ENCODE results near the gene VHLL. TPM values are rescaled to one million over a fixed set of nuclear protein-coding genes. Genes with fewer than 3 reads are reported as not detected.
"Not testable (repeated sequence)": the region's sequence is repeated elsewhere in the genome, so short reads cannot be mapped to it uniquely, and the experiment has no call there.

Gene VHLL
- total RNA-seq (2014; rRNA removed; shearing (Covaris generic)) = not detected in 2 replicates

- DNase-seq (ENCODE audit: low spot score) = no peak
These were observed at the start of gene VHLL for GRCh38 chr1:156298852-156299357. VHLL (minus strand) TSS chr1:156299307; CDS start chr1:156299189, 118 bp downstream.

- no peak for DNase-seq (ENCODE audit: low spot score)
These were observed 48.2 kb upstream of the VHLL start for GRCh38 chr1:156347331-156347730.

- DNase-seq (ENCODE audit: low spot score) = no peak
These were observed 47.5 kb upstream of the VHLL start for GRCh38 chr1:156346636-156347035.

- DNase-seq (ENCODE audit: low spot score) = not testable (repeated sequence)
These were observed 46.9 kb upstream of the VHLL start for GRCh38 chr1:156346035-156346434.

- no peak for DNase-seq (ENCODE audit: low spot score)
These were observed 45.3 kb upstream of the VHLL start for GRCh38 chr1:156344409-156344808.

GRCh38 chr1:156342166-156342955 lies 43.3 kb upstream of the VHLL start:
- no peak for DNase-seq (ENCODE audit: low spot score)

- peak; percentile 100 for DNase-seq (ENCODE audit: low spot score)
These were observed 39.3 kb upstream of the VHLL start, which contains the start of the genes CCT3 and TSACC for GRCh38 chr1:156338180-156338976. CCT3 (minus strand) TSS chr1:156338292; CDS start chr1:156338184, 108 bp downstream. TSACC (plus strand) TSS chr1:156338526; CDS start chr1:156339758, 1,232 bp downstream.

- no peak for DNase-seq (ENCODE audit: low spot score)
These were observed 38.7 kb upstream of the VHLL start for GRCh38 chr1:156337888-156338179.

- DNase-seq (ENCODE audit: low spot score) = no peak
These were observed 38.2 kb upstream of the VHLL start for GRCh38 chr1:156337052-156337887.

GRCh38 chr1:156336242-156336641 lies 37.1 kb upstream of the VHLL start:
- no peak for DNase-seq (ENCODE audit: low spot score)

- DNase-seq (ENCODE audit: low spot score) = not testable (repeated sequence)
These were observed 24.1 kb upstream of the VHLL start for GRCh38 chr1:156323179-156323578.

- DNase-seq (ENCODE audit: low spot score) = no peak
These were observed 21.5 kb upstream of the VHLL start for GRCh38 chr1:156320560-156320959.

- DNase-seq (ENCODE audit: low spot score) = no peak
These were observed 20.6 kb upstream of the VHLL start for GRCh38 chr1:156319664-156320063.

GRCh38 chr1:156316909-156317308 lies 17.8 kb upstream of the VHLL start:
- no peak for DNase-seq (ENCODE audit: low spot score)

GRCh38 chr1:156310962-156311361 lies 11.9 kb upstream of the VHLL start:
- DNase-seq (ENCODE audit: low spot score) = peak; percentile 52

- no peak for DNase-seq (ENCODE audit: low spot score)
These were observed 9.0 kb upstream of the VHLL start for GRCh38 chr1:156308078-156308477.

- DNase-seq (ENCODE audit: low spot score) = no peak
These were observed 6.1 kb upstream of the VHLL start for GRCh38 chr1:156305215-156305614.

GRCh38 chr1:156303241-156303640 lies 4.1 kb upstream of the VHLL start:
- DNase-seq (ENCODE audit: low spot score) = no peak

- peak; percentile 49 for DNase-seq (ENCODE audit: low spot score)
These were observed 3.6 kb downstream of the VHLL start, which contains the start of gene GLMP for GRCh38 chr1:156295391-156295947. GLMP (minus strand) TSS chr1:156295679; CDS start chr1:156295645, 34 bp downstream.

GRCh38 chr1:156293895-156294294 lies 5.2 kb downstream of the VHLL start:
- DNase-seq (ENCODE audit: low spot score) = no peak

GRCh38 chr1:156293098-156293434 lies 6.0 kb downstream of the VHLL start:
- DNase-seq (ENCODE audit: low spot score) = no peak
